ENCODE results near the gene RCL1. TPM values are rescaled to one million over a fixed set of nuclear protein-coding genes. Genes with fewer than 3 reads are reported as not detected.

The RCL1 gene
- polyA plus RNA-seq, 4 donors = 17.3 to 20.0 (median 18.4) TPM

Other genes starting within 250 kb of the RCL1 start
- gene PLPP6, start 130.7 kb upstream of the RCL1 start, polyA plus RNA-seq (ENCODE audit: insufficient read length in 4 of 4) = 10 to 100 TPM; 14.7 to 17.9 (median 16.6) TPM
- gene SPATA6L, start 126.5 kb upstream of the RCL1 start, polyA plus RNA-seq (ENCODE audit: insufficient read length in 4 of 4) = 1 to 10 TPM; 2.1 to 6.6 (median 4.3) TPM
- 10 to 100 TPM; 18.9 to 22.0 (median 20.8) TPM for gene CDC37L1, start 113.4 kb upstream of the RCL1 start, polyA plus RNA-seq (ENCODE audit: insufficient read length in 4 of 4)
- gene AK3, start 51.7 kb upstream of the RCL1 start, polyA plus RNA-seq (ENCODE audit: insufficient read length in 4 of 4) = 100 to 1,000 TPM in 2 of 4 donors, 10 to 100 TPM in 2; 91.7 to 125 (median 101) TPM
- 10 to 100 TPM; 11.8 to 17.2 (median 14.7) TPM for gene JAK2, start 192.3 kb downstream of the RCL1 start, polyA plus RNA-seq (ENCODE audit: insufficient read length in 4 of 4)

Measured in left renal cortex interstitium (tissue), 4 donors.